ENCODE data around the gene FAT1. TPM values are rescaled to one million over a fixed set of nuclear protein-coding genes. Genes with fewer than 3 reads are reported as not detected.

Gene FAT1
- total and polyA plus RNA-seq, 9 of the 15 experiments (the other 6 are each of a cell fraction or from before 2014, with no cell fraction given), result 6.0 to 38.4 (median 21.4) TPM

GRCh38 chr4:186726426-186727168 is 2.9 kb upstream of the FAT1 start (continued):
- TF ChIP-seq TOE1 (IDR thresholded peaks at IDR 0.05; ENCODE audit: borderline replicate concordance) (no peak), TOE1 (CRISPR knock-in tag; IDR thresholded peaks at IDR 0.05; ENCODE audit: borderline replicate concordance, low read depth) (no peak), L3MBTL2 (IDR thresholded peaks at IDR 0.05) (peak; percentile 77), ZKSCAN1 (IDR thresholded peaks at IDR 0.05; ENCODE audit: low read depth, low read length) (no peak; the same call in 1 of the 2 replicates), ZNF830 (CRISPR knock-in tag; IDR thresholded peaks at IDR 0.05) (no peak), FOS (IDR thresholded peaks at IDR 0.05; ENCODE audit: extremely low read depth, insufficient read length) (no peak), SFPQ (IDR thresholded peaks at IDR 0.05; ENCODE audit: low read depth, low read length) (no peak), ZNF583 (CRISPR knock-in tag; IDR thresholded peaks at IDR 0.05) (no peak), CREB1 (IDR thresholded peaks at IDR 0.05) (peak; percentile 78), CREB1 (CRISPR knock-in tag; IDR thresholded peaks at IDR 0.05) (peak; percentile 88), HLTF (IDR thresholded peaks at IDR 0.05) (no peak), MYC (IDR thresholded peaks at IDR 0.05; ENCODE audit: low read depth, low read length) (no peak), MYC (CRISPR knock-in tag; IDR thresholded peaks at IDR 0.05; ENCODE audit: borderline replicate concordance, low read depth) (no peak), E2F5 (CRISPR knock-in tag; IDR thresholded peaks at IDR 0.05) (no peak), MAFK (IDR thresholded peaks at IDR 0.05; ENCODE audit: low read length) (no peak), ZNF174 (CRISPR knock-in tag; IDR thresholded peaks at IDR 0.05) (no peak), HNRNPK (IDR thresholded peaks at IDR 0.05; ENCODE audit: low read depth, low read length, poor library complexity, severe bottlenecking) (no peak)
